Breast epithelium (tissue), 3 donors: ENCODE data around the gene KLK15.

Experiments
- POLR2AphosphoS5 ChIP-seq, 3 donors: sonication (generic); formaldehyde crosslinking; IDR thresholded peaks; one replicate each; pipeline ENCODE4 v1.6.1; 2017; ENCODE audit warnings: antibody characterized with exemption in 3 of 3
- TF ChIP-seq, protein P1 (sequence below), 3 donors: fragments of 450-650 bp; IDR thresholded peaks; one replicate each; pipeline ENCODE4 v1.5.1; 2016 to 2017; ENCODE audit warnings: antibody characterized with exemption in 3 of 3, mild to moderate bottlenecking in 3 of 3, moderate library complexity in 3 of 3

DNA sequence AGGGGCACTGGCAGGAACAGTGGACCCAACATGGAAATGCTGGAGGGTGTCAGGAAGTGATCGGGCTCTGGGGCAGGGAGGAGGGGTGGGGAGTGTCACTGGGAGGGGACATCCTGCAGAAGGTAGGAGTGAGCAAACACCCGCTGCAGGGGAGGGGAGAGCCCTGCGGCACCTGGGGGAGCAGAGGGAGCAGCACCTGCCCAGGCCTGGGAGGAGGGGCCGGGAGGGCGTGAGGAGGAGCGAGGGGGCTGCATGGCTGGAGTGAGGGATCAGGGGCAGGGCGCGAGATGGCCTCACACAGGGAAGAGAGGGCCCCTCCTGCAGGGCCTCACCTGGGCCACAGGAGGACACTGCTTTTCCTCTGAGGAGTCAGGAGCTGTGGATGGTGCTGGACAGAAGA, 44.0 kb upstream of the KLK15 start:
- TF ChIP-seq, protein P1, sequence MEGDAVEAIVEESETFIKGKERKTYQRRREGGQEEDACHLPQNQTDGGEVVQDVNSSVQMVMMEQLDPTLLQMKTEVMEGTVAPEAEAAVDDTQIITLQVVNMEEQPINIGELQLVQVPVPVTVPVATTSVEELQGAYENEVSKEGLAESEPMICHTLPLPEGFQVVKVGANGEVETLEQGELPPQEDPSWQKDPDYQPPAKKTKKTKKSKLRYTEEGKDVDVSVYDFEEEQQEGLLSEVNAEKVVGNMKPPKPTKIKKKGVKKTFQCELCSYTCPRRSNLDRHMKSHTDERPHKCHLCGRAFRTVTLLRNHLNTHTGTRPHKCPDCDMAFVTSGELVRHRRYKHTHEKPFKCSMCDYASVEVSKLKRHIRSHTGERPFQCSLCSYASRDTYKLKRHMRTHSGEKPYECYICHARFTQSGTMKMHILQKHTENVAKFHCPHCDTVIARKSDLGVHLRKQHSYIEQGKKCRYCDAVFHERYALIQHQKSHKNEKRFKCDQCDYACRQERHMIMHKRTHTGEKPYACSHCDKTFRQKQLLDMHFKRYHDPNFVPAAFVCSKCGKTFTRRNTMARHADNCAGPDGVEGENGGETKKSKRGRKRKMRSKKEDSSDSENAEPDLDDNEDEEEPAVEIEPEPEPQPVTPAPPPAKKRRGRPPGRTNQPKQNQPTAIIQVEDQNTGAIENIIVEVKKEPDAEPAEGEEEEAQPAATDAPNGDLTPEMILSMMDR (IDR thresholded peaks at IDR 0.05) = no peak
- no peak for TF ChIP-seq POLR2AphosphoS5 (IDR thresholded peaks at IDR 0.05)
